Pancreas (tissue), 10 donors: Measurements from ENCODE around the gene CEND1. TPM values are rescaled to one million over a fixed set of nuclear protein-coding genes. Genes with fewer than 3 reads are reported as not detected.
A peak's percentile ranks its signal among the peaks of the same experiment; 100 is the strongest.

Experiments used
- ATAC-seq, 4 donors: fragments of 200-7000 bp; cut with Tn5 transposase; one replicate each; pipeline versions ENCODE4 v1.8.0 to v1.9.1; 2020; ENCODE audit warnings: mild to moderate bottlenecking in 4 of 4, moderate library complexity in 4 of 4
- DNase-seq, 6 donors: peaks; one replicate each; pipeline ENCODE4 v3.0.0-alpha.2; 2020
- FAIRE-seq: peaks from 2 replicates; lab custom pipeline; 2012; peaks lifted over from hg19 to GRCh38; lab: Jason Lieb, UNC
- H3K27ac ChIP-seq, 4 donors: fragments of 200-600 bp; sonication (generic); 1 replicate in 3 of 4; 2 replicates in 1 of 4; pipeline versions ENCODE4 v1.5.0 to v1.8.0; 2020
- H3K27me3 ChIP-seq, 4 donors: fragments of 200-600 bp; one replicate each; pipeline ENCODE4 v1.8.0; 2021
- H3K36me3 ChIP-seq, 3 donors: fragments of 200-600 bp; sonication (generic) in 1 of 3; one replicate each; pipeline versions ENCODE4 v1.5.0 to v1.8.0; 2020 to 2021
- H3K4me1 ChIP-seq, 3 donors: fragments of 200-600 bp; one replicate each; pipeline ENCODE4 v1.8.0; 2021
- H3K4me3 ChIP-seq, 4 donors: fragments of 200-600 bp; sonication (generic) in 2 of 4; one replicate each; pipeline versions ENCODE4 v1.5.0 to v1.8.0; 2020 to 2021
- H3K9me3 ChIP-seq, 4 donors: fragments of 200-600 bp; one replicate each; pipeline ENCODE4 v1.8.0; 2021
- CTCF ChIP-seq, 4 donors: fragments of 200-600 bp; sonication (generic) in 3 of 4; IDR thresholded peaks; one replicate each; pipeline versions ENCODE4 v1.5.0 to v1.8.0; 2021; ENCODE audit warnings: antibody characterized with exemption in 4 of 4
- WGBS, 2 donors: extraction: QIAGEN DNeasy Blood & Tissue Kit; methylation state at CpG; one replicate each; pipeline ENCODE4 v1.1.7; 2013; 5-methylcytosine and 5-hydroxymethylcytosine counted together
- intact Hi-C, 3 donors: fragments of 100-400 bp; cut with DNase I; formaldehyde crosslinking; loops; one replicate each; pipeline versions ENCODE4 v1.11.1 to v1.14.2; 2022
- polyA plus RNA-seq, 2 donors: library from polyadenylated mRNA; stranded (reverse); fragments of 200-250 nt; gene quantifications; one replicate each; pipeline ENCODE4 v1.2.3, GENCODE V29; 2013
- total RNA-seq, 6 donors: library from RNA; stranded (reverse); fragmentation: NEBNext Ultra II Directional in 4 of 6; extraction: Animal tissue kit (Norgen Biotek cat#: 25700) in 4 of 6; gene quantifications; one replicate each; pipeline versions ENCODE4 v1.2.1 to v1.2.4, GENCODE V29; 2021 to 2023
- donor health status: healthy with polysubstance abuse.
- donor health status: DM: no; HTN: no; CAD: no; lungs with moderate emphysema.
- donor health status: DM: no; HTN: no; CAD: no.
- donor health status: control.
- donor health status: control.
- donor health status: Bipolar disorder and iron deficiency.
- donor health status: DM: yes; HTN: yes; CAD: no.
- donor health status: DM: no; HTN: no; CAD: no.
- donor health status: DM: no; HTN: no; CAD: no.
- donor health status: DM: yes; HTN: yes; CAD: no.

CEND1 gene
- total and polyA plus RNA-seq, 8 donors: 0.12 to 0.42 (median 0.27) TPM; not detected in 5

GRCh38 chr11:819129-819931 lies 29.4 kb upstream of the CEND1 start:
- DNase-seq (peak; percentile 92 to 97 (median 94)), FAIRE-seq (no peak), ATAC-seq (peak; percentile 70 to 79 (median 75))
- WGBS, 2 donors: 0 to 1% methylated on average over 53 to 96 of the region's 96 CpGs
- H3K9me3 ChIP-seq: no peaks in the 10 kb centered on the region
- H3K27ac ChIP-seq: peak overlapping the region; percentile 91 to 99 (median 97)
- peak overlapping the region; percentile 80 to 97 (median 90) for H3K4me3 ChIP-seq
- peak in 1 of 4 donors; percentile 8 for TF ChIP-seq CTCF (IDR thresholded peaks at IDR 0.05)
- H3K36me3 ChIP-seq: peaks cover 0 to 7% (median 6%) of the 10 kb centered on the region in 3 donors
- intact Hi-C loops: no loop called here
- H3K4me1 ChIP-seq: peaks cover 10 to 29% (median 24%) of the 10 kb centered on the region in 3 donors
- no peaks in the 10 kb centered on the region for H3K27me3 ChIP-seq

DNA sequence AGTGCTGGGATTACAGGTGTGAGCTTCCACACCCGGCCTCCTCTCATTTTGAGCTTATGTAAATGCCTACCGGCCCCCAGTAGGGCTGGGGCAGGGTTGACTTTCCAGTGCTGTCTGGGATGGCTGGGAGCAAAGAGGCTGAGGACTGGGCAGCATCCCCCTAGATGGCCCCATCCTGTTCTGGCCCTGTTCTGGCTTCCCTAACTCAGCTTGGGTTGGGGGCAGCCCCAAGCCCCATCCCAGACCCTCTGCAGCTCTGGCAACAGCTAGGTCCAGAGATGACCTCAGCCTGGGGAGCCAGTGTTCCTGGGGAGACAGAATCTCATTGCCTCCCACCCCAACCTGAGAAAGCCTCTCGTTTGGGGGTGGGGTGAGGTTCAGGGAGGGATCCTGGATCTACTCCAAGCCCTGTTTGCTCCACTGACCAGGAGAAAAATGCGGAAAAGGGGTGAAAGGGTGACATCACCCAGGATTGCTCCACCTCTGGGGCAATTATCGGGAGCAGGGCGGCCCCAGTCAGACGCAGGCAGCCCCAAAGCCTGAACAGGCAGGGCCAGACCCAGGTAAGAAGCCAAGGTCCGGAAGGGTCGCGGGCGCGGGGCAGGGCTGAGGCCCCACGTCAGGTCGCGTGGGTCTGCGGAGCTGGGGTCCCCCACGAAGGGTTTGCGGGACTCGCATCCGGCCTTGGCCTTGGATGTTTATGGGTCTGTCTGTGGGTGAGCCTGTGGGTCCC lies 28.7 kb upstream of the CEND1 start, which contains the start of gene PNPLA2:
Gene PNPLA2, plus strand, starts transcription at position 519 of the 733 bp plus-strand sequence. CDS start 805 bp downstream, outside the sequence.
- 12 to 14% methylated on average over 17 to 20 of the region's 20 CpGs for WGBS, 2 donors
- intact Hi-C loops: no loop called here

GRCh38 chr11:816433-816779 lies 26.5 kb upstream of the CEND1 start:
- 81 to 84% methylated on average over 11 of the region's 11 CpGs for WGBS, 2 donors
- Histone ChIP-seq H3K4me1 (peaks cover 0 to 15% (median 11%) of the 10 kb centered on the region in 3 donors), H3K4me3 (no peak overlapping the region), H3K27me3 (no peaks in the 10 kb centered on the region), H3K36me3 (peaks cover 0 to 18% (median 13%) of the 10 kb centered on the region in 3 donors), H3K27ac (no peak overlapping the region), H3K9me3 (no peaks in the 10 kb centered on the region)
- FAIRE-seq (no peak), ATAC-seq (no peak), DNase-seq (no peak)
- intact Hi-C loops: no loop called here
- no peak for TF ChIP-seq CTCF (IDR thresholded peaks at IDR 0.05)

More for the DNA sequence above, 28.7 kb upstream of the CEND1 start, which contains the start of gene PNPLA2:
- DNase-seq: peak in 5 of 6 donors; percentile 64 to 76 (median 70)
- Histone ChIP-seq H3K4me3 (peak within 1 kb of the TSS; percentile 80 to 97 (median 90)), H3K4me1 (peaks cover 10 to 29% (median 24%) of the 10 kb centered on the region in 3 donors), H3K36me3 (peaks cover 0 to 3% (median 0%) of the 10 kb centered on the region in 3 donors), H3K27me3 (no peaks in the 10 kb centered on the region), H3K27ac (peak within 1 kb of the TSS; percentile 91 to 99 (median 97)), H3K9me3 (no peaks in the 10 kb centered on the region)
- FAIRE-seq: no peak
- TF ChIP-seq CTCF (IDR thresholded peaks at IDR 0.05): no peak
- ATAC-seq: peak in 3 of 4 donors; percentile 3 to 5 (median 4)

DNA sequence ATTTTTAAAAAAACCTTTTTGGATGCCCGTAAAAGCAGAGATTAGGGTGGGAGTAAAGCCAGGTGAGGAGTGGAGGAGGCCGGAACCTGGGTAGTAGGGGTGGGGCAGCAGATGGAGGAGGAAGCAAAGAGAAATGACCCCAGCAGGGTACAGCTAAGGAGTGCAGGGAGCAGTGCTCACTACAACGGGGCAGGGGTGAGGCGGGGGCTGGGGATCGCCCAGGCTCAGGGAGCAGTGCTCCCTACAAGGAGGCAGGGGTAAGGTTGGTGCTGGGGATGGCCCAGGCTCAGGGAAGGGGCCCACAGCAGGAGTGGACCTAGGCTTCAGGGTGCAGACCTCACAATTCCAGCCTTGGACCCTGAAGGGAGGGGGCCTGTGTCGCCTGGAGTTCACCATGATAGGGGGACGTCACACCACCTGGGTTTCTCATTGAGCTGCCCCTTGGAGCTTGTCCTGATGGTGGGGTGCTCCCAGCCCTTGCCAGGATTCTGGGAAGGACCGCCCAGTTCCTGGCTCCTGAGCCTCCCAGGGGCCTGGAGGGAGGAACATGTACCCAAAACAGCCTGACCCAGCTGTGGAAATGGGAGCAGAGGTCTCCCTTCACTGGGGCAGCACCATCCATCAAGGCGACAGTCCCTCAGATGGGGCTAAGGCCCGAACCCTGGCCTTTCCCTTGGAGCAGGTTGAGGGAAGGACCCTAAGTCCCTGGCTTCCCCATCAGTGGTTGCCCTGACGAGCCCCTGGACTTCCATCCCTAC lies 26.0 kb upstream of the CEND1 start:
- no peak overlapping the region for H3K27ac ChIP-seq
- H3K9me3 ChIP-seq: no peaks in the 10 kb centered on the region
- peaks cover 0 to 18% (median 13%) of the 10 kb centered on the region in 3 donors for H3K36me3 ChIP-seq
- DNase-seq (peak in 1 of 6 donors; percentile 61), ATAC-seq (no peak), FAIRE-seq (no peak)
- TF ChIP-seq CTCF (IDR thresholded peaks at IDR 0.05): no peak
- H3K4me1 ChIP-seq: peaks cover 3 to 13% (median 11%) of the 10 kb centered on the region in 3 donors
- intact Hi-C loops: no loop called here
- 80 to 82% methylated on average over 11 of the region's 11 CpGs for WGBS, 2 donors
- no peak overlapping the region for H3K4me3 ChIP-seq
- H3K27me3 ChIP-seq: no peaks in the 10 kb centered on the region
